ENCODE measurements around the gene GABRG3. TPM values are rescaled to one million over a fixed set of nuclear protein-coding genes. Genes with fewer than 3 reads are reported as not detected.

The GABRG3 gene
- total RNA-seq, 1 experiment from 2014 or later, result not detected

- TF ChIP-seq SRF (IDR thresholded peaks at IDR 0.05; ENCODE audit: low read depth) (no peak), EGR1 (IDR thresholded peaks at IDR 0.05; ENCODE audit: low read depth) (no peak)
Measured at GRCh38 chr15:27087651-27088583, 116.9 kb downstream of the GABRG3 start (continued).

GRCh38 chr15:27088584-27089232 lies 117.7 kb downstream of the GABRG3 start:
- no peak overlapping the region for H3K4me2 ChIP-seq (ENCODE audit: low read length)
- H3K9me2 ChIP-seq (ENCODE audit: insufficient read depth), result no peaks in the 10 kb centered on the region
- DNase-seq (ENCODE audit: low read depth, low spot score), result no peak
- ChIA-PET POLR2A (no interaction called here), RAD21 (ENCODE audit: low non-redundant PET in 1 of 2, low total read pairs in 2 of 2, uncharacterized antibody in 2 of 2, unreplicated experiment in 2 of 2) (no interaction called here), CTCF (no interaction called here)
- intact Hi-C loops (cut with micrococcal nuclease), result no loop called here
- no peak overlapping the region for H3K27ac ChIP-seq (ENCODE audit: low read depth, low read length)
- H4K20me1 ChIP-seq (ENCODE audit: insufficient read depth), result no peaks in the 10 kb centered on the region
- H3K4me3 ChIP-seq (replicated peaks in 1 of 2; ENCODE audit: low read depth in 1 of 2, low read length in 2 of 2), result no peak overlapping the region
- no peak overlapping the region for H3K9ac ChIP-seq (ENCODE audit: low read length)
- H3K79me2 ChIP-seq (ENCODE audit: insufficient read depth, low read length), result no peaks in the 10 kb centered on the region
- BruUV-seq (replicated peaks), result no TSS peak
- no peaks in the 10 kb centered on the region for H3K4me1 ChIP-seq (ENCODE audit: control insufficient read depth in 1 of 2, insufficient read depth in 2 of 2, low read length in 2 of 2)
- H2AFZ ChIP-seq (ENCODE audit: low read depth, low read length, poor library complexity, severe bottlenecking), result no peak overlapping the region
- H3K9me3 ChIP-seq (ENCODE audit: control insufficient read depth in 1 of 2, insufficient read depth in 1 of 2, low read depth in 1 of 2, low read length in 2 of 2), result peaks cover 16 to 52% of the 10 kb centered on the region in 2 experiments; a peak in 2 of 4 replicates
- no peaks in the 10 kb centered on the region for H3K27me3 ChIP-seq (ENCODE audit: insufficient read depth, low read length)
- H3K36me3 ChIP-seq (ENCODE audit: control insufficient read depth in 1 of 2, insufficient read depth in 2 of 2, low read length in 2 of 2), result no peaks in the 10 kb centered on the region
- no peak for ATAC-seq
- TF ChIP-seq ZNF274 (IDR thresholded peaks at IDR 0.05; ENCODE audit: low read depth, low read length), result no peak
- no peak for TF ChIP-seq SRF (IDR thresholded peaks at IDR 0.05; ENCODE audit: low read depth)
- TF ChIP-seq POLR2AphosphoS5 (IDR thresholded peaks at IDR 0.05; ENCODE audit: low read depth, low read length), result no peak
- TF ChIP-seq CTCF (IDR thresholded peaks at IDR 0.05 in 2 of 3, conservative IDR thresholded peaks at IDR 0.05 in 1 of 3; ENCODE audit: borderline replicate concordance in 1 of 3, insufficient read depth in 1 of 3, low read depth in 2 of 3, low read length in 2 of 3), result no peak
- TF ChIP-seq CEBPB (IDR thresholded peaks at IDR 0.05; ENCODE audit: low read depth), result no peak
- TF ChIP-seq ZBTB33 (IDR thresholded peaks at IDR 0.05; ENCODE audit: extremely low read depth, insufficient replicate concordance, low read length), result no peak
- no peak for TF ChIP-seq CBX3 (IDR thresholded peaks at IDR 0.05; ENCODE audit: low read depth)
- no peak for TF ChIP-seq SIN3A (IDR thresholded peaks at IDR 0.05; ENCODE audit: low read depth)
- TF ChIP-seq EZH2 (IDR thresholded peaks at IDR 0.05), result no peak
- no peak for TF ChIP-seq EGR1 (IDR thresholded peaks at IDR 0.05; ENCODE audit: low read depth)
- no peak for TF ChIP-seq SP1 (IDR thresholded peaks at IDR 0.05; ENCODE audit: low read depth)
- no peak for TF ChIP-seq YY1 (IDR thresholded peaks at IDR 0.05; ENCODE audit: extremely low read depth, insufficient replicate concordance, low read depth, low read length)
- TF ChIP-seq JUND (IDR thresholded peaks at IDR 0.05), result no peak
- TF ChIP-seq REST (IDR thresholded peaks at IDR 0.05; ENCODE audit: low read depth), result no peak
- no peak for TF ChIP-seq RAD21 (IDR thresholded peaks at IDR 0.05; ENCODE audit: low read depth)
- no peak for TF ChIP-seq POLR2A (IDR thresholded peaks at IDR 0.05; ENCODE audit: borderline replicate concordance, extremely low read depth, insufficient read depth, insufficient read length)

Data from HCT116 (cell line).